ENCODE data around the gene CXXC1. TPM values are rescaled to one million over a fixed set of nuclear protein-coding genes. Genes with fewer than 3 reads are reported as not detected.
A peak's percentile ranks its signal among the peaks of the same experiment; 100 is the strongest.

CXXC1 gene
- total RNA-seq, 1 donor from 2014 or later, result 60.2 TPM

GRCh38 chr18:50268022-50268747 is 19.3 kb downstream of the CXXC1 start:
- Histone ChIP-seq H3K36me3 (peaks cover 45% of the 10 kb centered on the region), H3K27me3 (ENCODE audit: low read depth) (no peaks in the 10 kb centered on the region), H3K4me1 (peaks cover 23% of the 10 kb centered on the region), H3K9me3 (no peaks in the 10 kb centered on the region), H3K27ac (peak overlapping the region; percentile 78), H3K4me3 (peak overlapping the region; percentile 62)
- ATAC-seq (peak; percentile 86 to 89), DNase-seq (peak; percentile 92)
- TF ChIP-seq, protein P1, sequence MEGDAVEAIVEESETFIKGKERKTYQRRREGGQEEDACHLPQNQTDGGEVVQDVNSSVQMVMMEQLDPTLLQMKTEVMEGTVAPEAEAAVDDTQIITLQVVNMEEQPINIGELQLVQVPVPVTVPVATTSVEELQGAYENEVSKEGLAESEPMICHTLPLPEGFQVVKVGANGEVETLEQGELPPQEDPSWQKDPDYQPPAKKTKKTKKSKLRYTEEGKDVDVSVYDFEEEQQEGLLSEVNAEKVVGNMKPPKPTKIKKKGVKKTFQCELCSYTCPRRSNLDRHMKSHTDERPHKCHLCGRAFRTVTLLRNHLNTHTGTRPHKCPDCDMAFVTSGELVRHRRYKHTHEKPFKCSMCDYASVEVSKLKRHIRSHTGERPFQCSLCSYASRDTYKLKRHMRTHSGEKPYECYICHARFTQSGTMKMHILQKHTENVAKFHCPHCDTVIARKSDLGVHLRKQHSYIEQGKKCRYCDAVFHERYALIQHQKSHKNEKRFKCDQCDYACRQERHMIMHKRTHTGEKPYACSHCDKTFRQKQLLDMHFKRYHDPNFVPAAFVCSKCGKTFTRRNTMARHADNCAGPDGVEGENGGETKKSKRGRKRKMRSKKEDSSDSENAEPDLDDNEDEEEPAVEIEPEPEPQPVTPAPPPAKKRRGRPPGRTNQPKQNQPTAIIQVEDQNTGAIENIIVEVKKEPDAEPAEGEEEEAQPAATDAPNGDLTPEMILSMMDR (IDR thresholded peaks at IDR 0.05), result peak; percentile 82
- intact Hi-C loops (cut with DNase I), result no loop called here

- ATAC-seq, result peak; percentile 97 to 99
- TF ChIP-seq, protein P1 (IDR thresholded peaks at IDR 0.05), result no peak
- Histone ChIP-seq H3K9me3 (no peaks in the 10 kb centered on the region), H3K36me3 (peaks cover 26% of the 10 kb centered on the region), H3K4me3 (peak within 1 kb of the TSS; percentile 82), H3K4me1 (peaks cover 23% of the 10 kb centered on the region), H3K27me3 (ENCODE audit: low read depth) (no peaks in the 10 kb centered on the region), H3K27ac (peak within 1 kb of the TSS; percentile 78)
- intact Hi-C loops (cut with DNase I), result no loop called here
- DNase-seq, result peak; percentile 96
These were observed 21.2 kb downstream of the CXXC1 start, which contains the start of gene CFAP53 for GRCh38 chr18:50266248-50266704. Gene CFAP53, minus strand, starts transcription at chr18:50266495. Its CDS starts 91 bp downstream, at chr18:50266404.

DNA sequence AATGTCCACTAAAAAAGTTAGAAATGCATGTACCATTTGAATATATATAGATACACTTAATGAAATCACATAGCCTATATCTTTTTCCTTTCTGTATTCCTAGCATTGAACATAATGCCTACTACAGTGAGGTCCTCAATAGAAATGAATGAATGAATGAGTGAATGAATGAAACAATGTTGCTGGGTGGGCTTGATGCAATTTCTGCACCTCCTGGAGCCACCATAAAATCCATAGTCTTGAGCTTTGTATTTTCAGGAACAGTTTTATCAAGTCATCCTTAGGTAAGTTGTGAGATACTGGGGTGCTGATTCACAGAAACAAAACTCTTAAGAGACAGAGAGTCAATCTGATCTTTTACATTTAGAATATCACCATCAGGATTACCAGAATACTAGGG is 24.5 kb downstream of the CXXC1 start:
- TF ChIP-seq, protein P1 (IDR thresholded peaks at IDR 0.05), result no peak

GRCh38 chr18:50250935-50251334 is 36.6 kb downstream of the CXXC1 start:
- no peak for ATAC-seq
- Histone ChIP-seq H3K27me3 (ENCODE audit: low read depth) (no peaks in the 10 kb centered on the region), H3K4me1 (no peaks in the 10 kb centered on the region), H3K4me3 (no peak overlapping the region), H3K36me3 (no peaks in the 10 kb centered on the region), H3K9me3 (no peaks in the 10 kb centered on the region), H3K27ac (no peak overlapping the region)
- intact Hi-C loops (cut with DNase I), result no loop called here
- TF ChIP-seq, protein P1 (IDR thresholded peaks at IDR 0.05), result no peak
- no peak for DNase-seq

More for the DNA sequence above, 24.5 kb downstream of the CXXC1 start:
- H3K27me3 ChIP-seq (ENCODE audit: low read depth), result no peaks in the 10 kb centered on the region
- H3K4me3 ChIP-seq, result no peak overlapping the region
- DNase-seq (no peak), ATAC-seq (no peak)
- H3K27ac ChIP-seq, result no peak overlapping the region
- intact Hi-C loops (cut with DNase I), result no loop called here
- peaks cover 22% of the 10 kb centered on the region for H3K4me1 ChIP-seq
- H3K36me3 ChIP-seq, result no peaks in the 10 kb centered on the region
- H3K9me3 ChIP-seq, result no peaks in the 10 kb centered on the region

DNA sequence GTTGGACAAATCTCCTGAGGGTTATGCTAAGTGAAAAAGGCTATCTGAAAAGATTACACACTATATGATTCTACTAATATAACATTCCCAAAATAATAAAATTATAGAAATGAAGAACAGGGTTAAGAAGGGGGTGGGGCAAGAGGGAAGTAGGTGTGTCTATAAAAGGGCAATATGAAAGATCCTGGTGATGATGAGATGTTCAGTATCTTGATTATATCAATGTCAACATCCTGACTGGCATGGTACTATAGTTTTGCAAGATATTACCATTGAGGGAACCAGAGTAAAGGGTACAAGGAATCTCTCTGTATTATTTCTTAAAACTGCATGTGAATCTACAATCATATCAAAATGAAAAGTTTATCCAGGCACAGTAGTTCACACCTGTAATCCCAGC is 37.9 kb downstream of the CXXC1 start:
- no peaks in the 10 kb centered on the region for H3K9me3 ChIP-seq
- TF ChIP-seq, protein P1 (IDR thresholded peaks at IDR 0.05), result no peak

More for the DNA sequence above, 37.9 kb downstream of the CXXC1 start:
- no peak for DNase-seq
- intact Hi-C loops (cut with DNase I), result no loop called here
- H3K4me1 ChIP-seq, result no peaks in the 10 kb centered on the region
- no peaks in the 10 kb centered on the region for H3K36me3 ChIP-seq
- H3K27ac ChIP-seq, result no peak overlapping the region
- H3K27me3 ChIP-seq (ENCODE audit: low read depth), result no peaks in the 10 kb centered on the region
- no peak for ATAC-seq
- H3K4me3 ChIP-seq, result no peak overlapping the region
